A549 (cell line): Measurements from ENCODE around the gene ZBTB49. TPM values are rescaled to one million over a fixed set of nuclear protein-coding genes. Genes with fewer than 3 reads are reported as not detected.
"Not testable (repeated sequence)": the region's sequence is repeated elsewhere in the genome, so short reads cannot be mapped to it uniquely, and the experiment has no call there.

ENCODE experiments used
- ATAC-seq, 2 experiments: fragments of 200-7000 bp in 1 of 2; fragments of >200 bp in 1 of 2; cut with Nextera tagmentation in 1 of 2; cut with Tn5 transposase in 1 of 2; 3 replicates each; pipeline versions ENCODE4 v1.8.0 to v1.9.1; 2018 to 2020; ENCODE audit warnings: mild to moderate bottlenecking in 1 of 2, moderate library complexity in 1 of 2
- CTCF ChIA-PET: fragments of 300-600 bp; sonication (Branson Sonifier 250); formaldehyde crosslinking; extraction: SDS; loops from one replicate; lab custom pipeline; 2021; ENCODE audit warnings: antibody characterized with exemption, inconsistent platforms; lab: Yijun Ruan, JAX
- POLR2A ChIA-PET: fragments of 350-600 bp; formaldehyde crosslinking; extraction: SDS; loops from one replicate; lab custom pipeline; 2021; ENCODE audit warnings: antibody characterized with exemption, inconsistent platforms; lab: Yijun Ruan, JAX
- DNase-seq, 2 experiments: peaks; one replicate each; pipeline versions ENCODE4 v3.0.0 to v3.0.0-alpha.2; 2011 to 2016; ENCODE audit warnings: low read depth in 1 of 2, low spot score in 1 of 2
- FAIRE-seq: peaks from 2 replicates; lab custom pipeline; 2011; peaks lifted over from hg19 to GRCh38; lab: Jason Lieb, UNC
- H3K27ac ChIP-seq, 2 experiments: fragments of >200 bp; sonication (Bioruptor Twin); formaldehyde crosslinking; 3 replicates each; pipeline ENCODE4 v1.5.1; 2016 to 2017
- H3K4me1 ChIP-seq: fragments of >200 bp; sonication (Bioruptor Twin); formaldehyde crosslinking; 3 replicates; pipeline ENCODE4 v1.6.1; 2016
- H3K4me2 ChIP-seq: fragments of >200 bp; sonication (Bioruptor Twin); formaldehyde crosslinking; 3 replicates; pipeline ENCODE4 v1.6.1; 2016
- H3K4me3 ChIP-seq: fragments of >200 bp; sonication (Bioruptor Twin); formaldehyde crosslinking; 3 replicates; pipeline ENCODE4 v1.5.1; 2016
- H3K9me3 ChIP-seq: fragments of >200 bp; sonication (Bioruptor Twin); formaldehyde crosslinking; 3 replicates; pipeline ENCODE4 v1.6.1; 2016
- CBX8 ChIP-seq: fragments of 200-600 bp; sonication (generic); IDR thresholded peaks from 2 replicates; pipeline ENCODE4 v1.6.1; 2016
- EHF ChIP-seq: fragments of 250-450 bp; sonication (Bioruptor Pico); IDR thresholded peaks from 2 replicates; pipeline ENCODE4 v1.5.0; 2020; ENCODE audit warnings: mild to moderate bottlenecking
- EHMT2 ChIP-seq: fragments of 200-600 bp; sonication (generic); IDR thresholded peaks from 2 replicates; pipeline ENCODE4 v1.6.1; 2016; ENCODE audit warnings: antibody characterized with exemption, low read depth, mild to moderate bottlenecking, moderate library complexity
- FOSL2 ChIP-seq, 2 experiments: fragments of 450-650 bp in 1 of 2; fragments of >200 bp in 1 of 2; sonication (Bioruptor Twin) in 1 of 2; formaldehyde crosslinking; IDR thresholded peaks; 2 replicates each; pipeline versions ENCODE4 v1.5.0 to v1.6.1; 2016 to 2020; ENCODE audit warnings: mild to moderate bottlenecking in 1 of 2, moderate library complexity in 1 of 2
- FOXS1 ChIP-seq: fragments of 250-450 bp; sonication (Bioruptor Pico); IDR thresholded peaks from 2 replicates; pipeline ENCODE4 v1.5.0; 2020; ENCODE audit warnings: mild to moderate bottlenecking, moderate library complexity
- HEYL ChIP-seq: fragments of 250-450 bp; sonication (Bioruptor Pico); IDR thresholded peaks from 2 replicates; pipeline ENCODE4 v1.8.0; 2021; ENCODE audit warnings: mild to moderate bottlenecking, moderate library complexity
- HMGXB4 ChIP-seq: fragments of 250-450 bp; sonication (Bioruptor Pico); IDR thresholded peaks from 2 replicates; pipeline ENCODE4 v1.5.0; 2021; ENCODE audit warnings: mild to moderate bottlenecking, moderate library complexity, borderline replicate concordance
- HOXB13 ChIP-seq: fragments of 250-450 bp; sonication (Bioruptor Pico); IDR thresholded peaks from 2 replicates; pipeline ENCODE4 v1.5.0; 2020; ENCODE audit warnings: low read depth, mild to moderate bottlenecking, moderate library complexity
- HOXB5 ChIP-seq: fragments of 250-450 bp; sonication (Bioruptor Pico); IDR thresholded peaks from 2 replicates; pipeline ENCODE4 v1.5.0; 2020; ENCODE audit warnings: mild to moderate bottlenecking, moderate library complexity
- JUN ChIP-seq, 2 experiments: fragments of >200 bp; sonication (Bioruptor Twin); formaldehyde crosslinking; IDR thresholded peaks; 2 replicates in 1 of 2; 3 replicates in 1 of 2; pipeline ENCODE4 v1.6.1; 2016 to 2017
- PBX3 ChIP-seq: IDR thresholded peaks from 2 replicates; pipeline ENCODE4 v1.6.1; 2012
- RARB ChIP-seq: fragments of 250-450 bp; sonication (Bioruptor Pico); IDR thresholded peaks from 2 replicates; pipeline ENCODE4 v1.8.0; 2021; ENCODE audit warnings: mild to moderate bottlenecking, moderate library complexity
- ZFP36 ChIP-seq: fragments of 450-650 bp; IDR thresholded peaks from 2 replicates; pipeline ENCODE4 v1.6.1; 2014; ENCODE audit warnings: borderline replicate concordance; ENCODE audit not compliant: partially characterized antibody
- WGBS: methylation state at CpG from one replicate; pipeline ENCODE4 v1.1.6; 2017; ENCODE audit errors: missing lambda C conversion rate; 5-methylcytosine and 5-hydroxymethylcytosine counted together
- polyA plus RNA-seq, 4 experiments: library from polyadenylated mRNA; depleted of rRNA in 3 of 4; stranded (reverse); fragments of >200 nt; fragmentation: RNase III in 1 of 4; extraction: RNeasy Plus Mini Kit Qiagen cat#74134 plus additional on column Dnase treatment in 1 of 4; gene quantifications; 2 replicates in 3 of 4; 3 replicates in 1 of 4; pipeline ENCODE4 v1.2.3, GENCODE V29; 2011 to 2017
- TF ChIP-seq, protein P1 (sequence below): fragments of 150-350 bp; IDR thresholded peaks from 2 replicates; pipeline ENCODE4 v1.6.1; 2014; ENCODE audit warnings: low read depth, mild to moderate bottlenecking, low read length
- TF ChIP-seq, protein P2 (sequence below): fragments of >200 bp; sonication (Bioruptor Twin); formaldehyde crosslinking; IDR thresholded peaks from 2 replicates; pipeline ENCODE4 v1.6.1; 2016

ZBTB49 gene
- polyA plus RNA-seq, 2 of the 4 experiments (the other 2 are of a cell fraction): 1.9 to 3.1 TPM

DNA sequence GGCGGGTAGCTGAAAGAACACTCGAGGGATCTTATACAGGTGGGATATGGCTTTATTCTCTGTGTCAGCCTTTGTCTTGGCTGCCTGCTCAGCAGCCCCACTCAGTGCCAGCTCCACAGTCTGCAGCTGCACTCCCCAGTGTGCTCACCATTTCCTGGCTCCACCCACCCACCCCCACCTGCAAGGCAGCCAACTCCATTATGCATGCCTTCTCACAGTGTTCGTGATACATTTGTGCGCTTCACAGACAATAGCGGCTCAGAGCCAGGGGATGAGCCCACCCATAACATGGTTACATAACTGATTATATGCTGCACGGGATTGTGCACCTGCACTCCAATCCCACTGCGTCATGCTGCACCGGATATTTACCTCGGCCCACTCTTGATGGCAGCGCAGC lies 33.3 kb upstream of the ZBTB49 start:
- ATAC-seq: no peak
- no peak for FAIRE-seq
- H3K9me3 ChIP-seq: no peaks in the 10 kb centered on the region
- H3K4me3 ChIP-seq: no peak overlapping the region
- H3K4me1 ChIP-seq: peaks cover 10% of the 10 kb centered on the region; the same call in 2 of the 3 replicates
- no peak overlapping the region for H3K4me2 ChIP-seq
- WGBS: 69% methylated on average over 9 of the region's 10 CpGs
- TF ChIP-seq HMGXB4 (CRISPR knock-in tag) (no peak), EHF (CRISPR knock-in tag) (no peak), FOXS1 (CRISPR knock-in tag) (no peak), HOXB5 (CRISPR knock-in tag) (no peak), EHMT2 (no peak), PBX3 (no peak), RARB (CRISPR knock-in tag) (no peak)
- POLR2A ChIA-PET: no interaction called here
- CTCF ChIA-PET: interaction anchor here (1.2 kb wide), 1 partner anchor 79 kb away, joined by 6 read pairs; no protein-coding TSS in a partner anchor
- no peak overlapping the region for H3K27ac ChIP-seq
- no peak for DNase-seq

DNA sequence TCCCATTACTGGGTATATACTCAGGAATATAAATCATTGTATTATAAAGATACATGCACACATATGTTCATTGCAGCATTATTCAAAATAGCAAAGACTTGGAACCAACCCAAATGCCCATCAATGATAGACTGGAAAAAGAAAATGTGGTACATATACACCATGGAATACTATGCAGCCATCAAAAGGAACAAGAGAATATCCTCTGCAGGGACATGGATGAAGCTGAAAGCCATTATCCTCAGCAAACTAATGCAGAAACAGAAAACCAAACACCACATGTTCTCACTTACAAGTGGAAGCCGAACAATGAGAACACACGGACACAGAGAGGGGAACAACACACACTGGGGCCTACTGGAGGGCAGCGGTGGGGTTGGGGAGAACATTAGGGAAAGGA lies 32.3 kb upstream of the ZBTB49 start:
- WGBS: 91% methylated on average over 3 of the region's 3 CpGs
- FAIRE-seq, H3K4me2 ChIP-seq, H3K4me3 ChIP-seq, POLR2A ChIA-PET, H3K27ac ChIP-seq, DNase-seq, H3K9me3 ChIP-seq, ATAC-seq: not testable (repeated sequence)
- peaks cover 10% of the 10 kb centered on the region; the same call in 2 of the 3 replicates for H3K4me1 ChIP-seq
- CTCF ChIA-PET: interaction anchor here (0.6 kb wide), 1 partner anchor 1456 kb away, joined by 3 read pairs; no protein-coding TSS in a partner anchor

- ChIA-PET POLR2A (interaction anchor here (1.4 kb wide), 1 partner anchor 12 kb away, joined by 5 read pairs; the partner anchor contains the start of gene TMEM128), CTCF (interaction anchor here (0.7 to 1.9 kb wide), 17 partner anchors 8 to 314 kb away, joined by 3 to 18 read pairs (median 3); partner anchors contain the start of gene TMEM128)
- WGBS: 23% methylated on average over 9 of the region's 9 CpGs
- DNase-seq (no peak), FAIRE-seq (no peak), ATAC-seq (peak in 1 of 2 experiments; percentile 44; a peak in 2 of 6 replicates)
- peaks cover 10% of the 10 kb centered on the region; the same call in 2 of the 3 replicates for H3K4me1 ChIP-seq
- H3K4me2 ChIP-seq: peak overlapping the region; percentile 66
- no peaks in the 10 kb centered on the region for H3K9me3 ChIP-seq
- H3K4me3 ChIP-seq: no peak overlapping the region
- no peak overlapping the region for H3K27ac ChIP-seq
- TF ChIP-seq ZFP36: no peak
- TF ChIP-seq HOXB13 (CRISPR knock-in tag): no peak
- TF ChIP-seq PBX3: no peak
- no peak for TF ChIP-seq HEYL (CRISPR knock-in tag)
- no peak for TF ChIP-seq FOSL2 (IDR thresholded peaks at IDR 0.05)
- no peak for TF ChIP-seq FOSL2 (CRISPR knock-in tag; IDR thresholded peaks at IDR 0.05)
- no peak for TF ChIP-seq CBX8
- TF ChIP-seq, protein P1, sequence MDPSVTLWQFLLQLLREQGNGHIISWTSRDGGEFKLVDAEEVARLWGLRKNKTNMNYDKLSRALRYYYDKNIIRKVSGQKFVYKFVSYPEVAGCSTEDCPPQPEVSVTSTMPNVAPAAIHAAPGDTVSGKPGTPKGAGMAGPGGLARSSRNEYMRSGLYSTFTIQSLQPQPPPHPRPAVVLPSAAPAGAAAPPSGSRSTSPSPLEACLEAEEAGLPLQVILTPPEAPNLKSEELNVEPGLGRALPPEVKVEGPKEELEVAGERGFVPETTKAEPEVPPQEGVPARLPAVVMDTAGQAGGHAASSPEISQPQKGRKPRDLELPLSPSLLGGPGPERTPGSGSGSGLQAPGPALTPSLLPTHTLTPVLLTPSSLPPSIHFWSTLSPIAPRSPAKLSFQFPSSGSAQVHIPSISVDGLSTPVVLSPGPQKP: no peak
- TF ChIP-seq HOXB5 (CRISPR knock-in tag): no peak
- TF ChIP-seq, protein P2, sequence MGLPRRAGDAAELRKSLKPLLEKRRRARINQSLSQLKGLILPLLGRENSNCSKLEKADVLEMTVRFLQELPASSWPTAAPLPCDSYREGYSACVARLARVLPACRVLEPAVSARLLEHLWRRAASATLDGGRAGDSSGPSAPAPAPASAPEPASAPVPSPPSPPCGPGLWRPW: no peak
- TF ChIP-seq JUN (IDR thresholded peaks at IDR 0.05): no peak
Observed at GRCh38 chr4:4259484-4260100, 30.5 kb upstream of the ZBTB49 start.
